Naive thymus-derived CD4-positive, alpha-beta T cell (primary cell): ENCODE measurements around the gene B3GALT5. TPM values are rescaled to one million over a fixed set of nuclear protein-coding genes. Genes with fewer than 3 reads are reported as not detected.

Experiments
- ATAC-seq: fragments of 150-1000 bp; cut with Tn5 transposase; 2 replicates; pipeline ENCODE4 v1.10.0; 2021; ENCODE audit warnings: mild to moderate bottlenecking, moderate library complexity
- CTCF ChIA-PET: fragments of 350-600 bp; sonication (Branson Sonifier 250); formaldehyde crosslinking; loops from one replicate; lab custom pipeline; 2021; ENCODE audit warnings: antibody characterized with exemption; lab: Charles Lee
- POLR2A ChIA-PET: fragments of 350-600 bp; sonication (Branson Sonifier 250); formaldehyde crosslinking; loops from one replicate; lab custom pipeline; 2021; ENCODE audit warnings: antibody characterized with exemption, inconsistent platforms; lab: Charles Lee
- DNase-seq, 9 donors: peaks; one replicate each; pipeline versions ENCODE4 v3.0.0 to v3.0.0-alpha.2; 2020 to 2022; ENCODE audit warnings: mixed read lengths in 1 of 9
- H3K27ac ChIP-seq: one replicate; pipeline ENCODE4 v1.7.0; 2013; ENCODE audit warnings: mild to moderate bottlenecking, low read depth, low read length, moderate library complexity
- H3K27me3 ChIP-seq, 2 donors: one replicate each; pipeline ENCODE4 v1.7.0; 2013; ENCODE audit warnings: low read length in 2 of 2, mild to moderate bottlenecking in 2 of 2, moderate library complexity in 2 of 2; ENCODE audit not compliant: control insufficient read depth in 2 of 2, insufficient read depth in 2 of 2
- H3K36me3 ChIP-seq, 3 experiments: 1 replicate in 2 of 3; 2 replicates in 1 of 3; pipeline ENCODE4 v1.7.0; 2013; ENCODE audit warnings: low read length in 3 of 3, mild to moderate bottlenecking in 3 of 3, moderate library complexity in 1 of 3; ENCODE audit not compliant: insufficient read depth in 3 of 3, control insufficient read depth in 2 of 3
- H3K4me1 ChIP-seq, 2 donors: one replicate each; pipeline ENCODE4 v1.7.0; 2013; ENCODE audit warnings: low read length in 2 of 2, mild to moderate bottlenecking in 2 of 2, moderate library complexity in 1 of 2; ENCODE audit not compliant: control insufficient read depth in 2 of 2, insufficient read depth in 2 of 2
- H3K4me3 ChIP-seq: 2 replicates; pipeline ENCODE4 v1.7.0; 2013; ENCODE audit warnings: mild to moderate bottlenecking, low read length
- H3K9me3 ChIP-seq, 3 experiments: 1 replicate in 2 of 3; 2 replicates in 1 of 3; pipeline ENCODE4 v1.7.0; 2013; ENCODE audit warnings: low read length in 3 of 3; ENCODE audit not compliant: control insufficient read depth in 2 of 3
- H3K27ac Mint-ChIP-seq, 9 donors: one replicate each; pipeline ENCODE4 v1.8.0; 2020 to 2022; ENCODE audit warnings: mixed read lengths in 9 of 9, mild to moderate bottlenecking in 8 of 9, moderate library complexity in 5 of 9, inconsistent platforms in 2 of 9
- H3K27me3 Mint-ChIP-seq, 5 donors: one replicate each; pipeline ENCODE4 v1.8.0; 2021 to 2022; ENCODE audit warnings: mixed read lengths in 5 of 5, mild to moderate bottlenecking in 1 of 5
- H3K36me3 Mint-ChIP-seq, 5 donors: one replicate each; pipeline ENCODE4 v1.8.0; 2020 to 2022; ENCODE audit warnings: mixed read lengths in 5 of 5, mild to moderate bottlenecking in 3 of 5, inconsistent platforms in 1 of 5
- H3K4me1 Mint-ChIP-seq, 7 donors: one replicate each; pipeline ENCODE4 v1.8.0; 2020 to 2022; ENCODE audit warnings: mixed read lengths in 7 of 7, mild to moderate bottlenecking in 3 of 7, inconsistent platforms in 1 of 7
- H3K4me3 Mint-ChIP-seq, 10 donors: one replicate each; pipeline ENCODE4 v1.8.0; 2020 to 2022; ENCODE audit warnings: mild to moderate bottlenecking in 10 of 10, mixed read lengths in 10 of 10, moderate library complexity in 6 of 10, inconsistent platforms in 2 of 10
- H3K9me3 Mint-ChIP-seq, 11 donors: one replicate each; pipeline ENCODE4 v1.8.0; 2020 to 2022; ENCODE audit warnings: mixed read lengths in 11 of 11, mild to moderate bottlenecking in 4 of 11, inconsistent platforms in 1 of 11, moderate library complexity in 1 of 11
- intact Hi-C, 2 donors: fragments of 100-400 bp; cut with micrococcal nuclease; formaldehyde crosslinking; loops; one replicate each; pipeline ENCODE4 v1.15.1; 2023
- polyA plus RNA-seq, 2 donors: library from polyadenylated mRNA; unstranded; fragments of 300-500 nt; fragmentation: Illumina TruSeq; gene quantifications; one replicate each; pipeline ENCODE4 v1.2.3, GENCODE V29; 2021
- total RNA-seq, 6 experiments: library from RNA in 5 of 6; stranded (reverse) in 5 of 6; gene quantifications; 1 replicate in 5 of 6; 2 replicates in 1 of 6; pipeline ENCODE4 v1.2.3 and lab custom pipeline; 2021 to 2026

Gene B3GALT5
- total and polyA plus RNA-seq, 7 experiments from 2014 or later, result not detected

- Histone ChIP-seq H3K36me3 (no peaks in the 10 kb centered on the region), H3K27me3 (no peaks in the 10 kb centered on the region), H3K4me1 (no peaks in the 10 kb centered on the region), H3K27ac (no peak overlapping the region), H3K4me3 (no peak overlapping the region), H3K9me3 (no peaks in the 10 kb centered on the region)
- CTCF ChIA-PET, result no interaction called here
- no peak for ATAC-seq
- H3K9me3 Mint-ChIP-seq, result peaks cover 0 to 16% (median 0%) of the 10 kb centered on the region in 11 donors
- POLR2A ChIA-PET, result no interaction called here
- DNase-seq, result no peak
- peaks cover 0 to 20% (median 5%) of the 10 kb centered on the region in 5 donors for H3K27me3 Mint-ChIP-seq
- no peaks in the 10 kb centered on the region for H3K36me3 Mint-ChIP-seq
- H3K4me3 Mint-ChIP-seq, result no peak overlapping the region
- H3K4me1 Mint-ChIP-seq, result no peaks in the 10 kb centered on the region
- H3K27ac Mint-ChIP-seq, result no peak overlapping the region
- intact Hi-C loops, result no loop called here
Measured at GRCh38 chr21:39593522-39593921, 19.2 kb upstream of the B3GALT5 start.

GRCh38 chr21:39595465-39595864, 17.3 kb upstream of the B3GALT5 start:
- no peaks in the 10 kb centered on the region for H3K36me3 Mint-ChIP-seq
- ATAC-seq (no peak), DNase-seq (no peak)
- ChIA-PET CTCF (no interaction called here), POLR2A (no interaction called here)
- intact Hi-C loops, result no loop called here
- H3K27ac Mint-ChIP-seq, result no peak overlapping the region
- Histone ChIP-seq H3K9me3 (no peaks in the 10 kb centered on the region), H3K4me3 (no peak overlapping the region), H3K27me3 (no peaks in the 10 kb centered on the region), H3K27ac (no peak overlapping the region), H3K4me1 (no peaks in the 10 kb centered on the region), H3K36me3 (no peaks in the 10 kb centered on the region)
- no peaks in the 10 kb centered on the region for H3K4me1 Mint-ChIP-seq
- H3K27me3 Mint-ChIP-seq, result peaks cover 0 to 21% (median 4%) of the 10 kb centered on the region in 5 donors
- H3K4me3 Mint-ChIP-seq, result no peak overlapping the region
- H3K9me3 Mint-ChIP-seq, result peaks cover 0 to 13% (median 0%) of the 10 kb centered on the region in 11 donors

DNA sequence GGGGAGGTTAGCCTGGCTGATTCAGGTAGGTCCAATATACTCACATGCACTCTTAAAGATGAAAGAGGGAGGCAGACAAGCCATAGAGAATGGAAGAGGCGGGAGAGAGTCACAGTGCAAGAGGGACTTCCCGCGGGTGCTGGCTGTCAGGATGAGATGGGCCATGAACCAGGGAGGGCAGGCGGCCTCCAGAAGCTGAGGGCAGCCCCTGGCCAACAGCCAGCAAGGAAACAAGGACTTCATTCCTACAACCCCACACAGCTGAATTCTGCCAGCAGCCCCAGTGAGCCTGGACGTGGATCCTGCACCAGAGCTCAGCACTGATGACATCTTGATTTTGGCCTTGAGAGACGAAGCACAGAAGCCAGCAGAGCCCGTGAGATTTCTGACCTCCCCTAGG, 15.1 kb upstream of the B3GALT5 start:
- CTCF ChIA-PET, result no interaction called here
- POLR2A ChIA-PET, result no interaction called here
- Histone ChIP-seq H3K27me3 (no peaks in the 10 kb centered on the region), H3K4me1 (no peaks in the 10 kb centered on the region), H3K36me3 (no peaks in the 10 kb centered on the region), H3K4me3 (no peak overlapping the region), H3K9me3 (no peaks in the 10 kb centered on the region), H3K27ac (no peak overlapping the region)
- intact Hi-C loops, result no loop called here
- DNase-seq (no peak), ATAC-seq (no peak)
- no peaks in the 10 kb centered on the region for H3K36me3 Mint-ChIP-seq
- H3K4me1 Mint-ChIP-seq, result no peaks in the 10 kb centered on the region
- no peak overlapping the region for H3K4me3 Mint-ChIP-seq
- H3K27ac Mint-ChIP-seq, result no peak overlapping the region
- peaks cover 0 to 32% (median 12%) of the 10 kb centered on the region in 5 donors for H3K27me3 Mint-ChIP-seq
- peaks cover 0 to 13% (median 0%) of the 10 kb centered on the region in 11 donors for H3K9me3 Mint-ChIP-seq

DNA sequence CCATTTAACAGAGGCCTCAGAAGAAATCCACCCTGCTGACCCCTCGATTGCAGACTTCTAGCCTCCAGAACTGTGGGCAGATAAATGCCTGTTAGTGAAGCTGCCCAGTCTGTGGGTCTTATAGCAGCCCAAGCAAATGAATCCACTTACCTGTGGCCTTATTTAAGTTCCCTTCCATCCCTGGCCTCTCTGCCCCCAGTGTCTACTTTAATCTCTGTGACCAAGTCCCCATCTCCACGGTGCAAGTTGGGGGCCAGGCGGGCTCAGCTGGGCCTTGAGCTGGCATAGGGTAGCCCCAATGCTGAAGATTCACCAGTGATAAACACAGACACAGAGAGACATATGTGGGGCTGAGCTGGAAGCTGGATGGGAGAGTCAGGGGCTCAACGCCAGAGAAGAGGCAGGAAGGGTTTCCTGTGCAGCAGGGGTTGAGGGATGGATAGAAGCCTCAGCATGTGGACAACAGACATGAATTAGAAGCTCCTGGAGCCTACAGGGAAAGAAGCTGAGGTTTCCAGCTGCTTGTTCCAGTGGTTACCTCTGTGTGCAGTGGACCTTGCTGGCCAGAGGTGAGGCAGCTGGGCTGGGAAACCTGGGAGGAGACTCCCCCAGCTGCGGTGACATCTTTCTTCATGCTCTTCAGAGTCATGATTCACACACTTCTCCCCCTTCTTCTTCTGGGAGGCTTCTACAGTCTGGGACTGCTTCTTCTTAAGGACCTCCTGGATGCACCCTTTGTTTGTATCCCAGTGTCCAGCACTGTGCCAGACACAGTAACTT, 13.4 kb upstream of the B3GALT5 start:
- POLR2A ChIA-PET, result no interaction called here

GRCh38 chr21:39601187-39601928, 11.4 kb upstream of the B3GALT5 start:
- intact Hi-C loops, result no loop called here
- no peak for DNase-seq
- peaks cover 0 to 28% (median 4%) of the 10 kb centered on the region in 5 donors for H3K27me3 Mint-ChIP-seq
- H3K27me3 ChIP-seq, result no peaks in the 10 kb centered on the region
- H3K27ac ChIP-seq, result no peak overlapping the region
- H3K9me3 Mint-ChIP-seq, result no peaks in the 10 kb centered on the region
- H3K4me1 ChIP-seq, result no peaks in the 10 kb centered on the region
- no peaks in the 10 kb centered on the region for H3K4me1 Mint-ChIP-seq
- no peaks in the 10 kb centered on the region for H3K36me3 Mint-ChIP-seq
- H3K4me3 ChIP-seq, result no peak overlapping the region
- no peak for ATAC-seq
- no peak overlapping the region for H3K4me3 Mint-ChIP-seq
- ChIA-PET POLR2A (no interaction called here), CTCF (no interaction called here)
- H3K36me3 ChIP-seq, result no peaks in the 10 kb centered on the region
- H3K9me3 ChIP-seq, result no peaks in the 10 kb centered on the region
- H3K27ac Mint-ChIP-seq, result no peak overlapping the region

More for the DNA sequence above, 13.4 kb upstream of the B3GALT5 start:
- Histone ChIP-seq H3K36me3 (no peaks in the 10 kb centered on the region), H3K27ac (no peak overlapping the region), H3K9me3 (no peaks in the 10 kb centered on the region), H3K27me3 (no peaks in the 10 kb centered on the region), H3K4me3 (no peak overlapping the region), H3K4me1 (no peaks in the 10 kb centered on the region)
- ATAC-seq, result no peak
- intact Hi-C loops, result no loop called here
- Mint-ChIP-seq H3K27ac (no peak overlapping the region), H3K36me3 (no peaks in the 10 kb centered on the region), H3K4me3 (no peak overlapping the region), H3K9me3 (peaks cover 0 to 13% (median 0%) of the 10 kb centered on the region in 11 donors), H3K27me3 (peaks cover 0 to 32% (median 12%) of the 10 kb centered on the region in 5 donors), H3K4me1 (no peaks in the 10 kb centered on the region)
- DNase-seq, result no peak
- CTCF ChIA-PET, result no interaction called here

GRCh38 chr21:39602076-39602689, 10.6 kb upstream of the B3GALT5 start:
- H3K4me1 Mint-ChIP-seq, result no peaks in the 10 kb centered on the region
- no peak overlapping the region for H3K4me3 Mint-ChIP-seq
- POLR2A ChIA-PET, result no interaction called here
- CTCF ChIA-PET, result no interaction called here
- peaks cover 0 to 28% (median 6%) of the 10 kb centered on the region in 5 donors for H3K27me3 Mint-ChIP-seq
- Histone ChIP-seq H3K27ac (no peak overlapping the region), H3K9me3 (no peaks in the 10 kb centered on the region), H3K4me1 (no peaks in the 10 kb centered on the region), H3K4me3 (no peak overlapping the region), H3K36me3 (no peaks in the 10 kb centered on the region), H3K27me3 (no peaks in the 10 kb centered on the region)
- no peak overlapping the region for H3K27ac Mint-ChIP-seq
- DNase-seq, result no peak
- no peaks in the 10 kb centered on the region for H3K9me3 Mint-ChIP-seq
- no peak for ATAC-seq
- no peaks in the 10 kb centered on the region for H3K36me3 Mint-ChIP-seq
- intact Hi-C loops, result no loop called here
